HL-60 (cell line): Measurements from ENCODE around the gene MDN1.
"Not testable (repeated sequence)": the region's sequence is repeated elsewhere in the genome, so short reads cannot be mapped to it uniquely, and the experiment has no call there.

Source experiments
- DNase-seq, 2 experiments: peaks; one replicate each; pipeline ENCODE4 v3.0.0-alpha.2; 2010 to 2020; ENCODE audit warnings: low read depth in 1 of 2, low spot score in 1 of 2
- H3K27ac ChIP-seq: fragments of 250-450 bp; sonication (Bioruptor Pico); replicated peaks from 2 replicates; pipeline ENCODE4 v1.5.1; 2020; ENCODE audit warnings: mild to moderate bottlenecking, moderate library complexity
- H3K27me3 ChIP-seq: fragments of 250-450 bp; sonication (Bioruptor Pico); 2 replicates; pipeline ENCODE4 v1.5.1; 2021; ENCODE audit warnings: mild to moderate bottlenecking, moderate library complexity; ENCODE audit not compliant: insufficient read depth, poor library complexity, severe bottlenecking
- H3K4me3 ChIP-seq: replicated peaks from 2 replicates; pipeline ENCODE4 v1.5.1; 2011; ENCODE audit warnings: mild to moderate bottlenecking, control low read depth, low read length; ENCODE audit not compliant: insufficient read depth
- CTCF ChIP-seq: IDR thresholded peaks from one replicate; pipeline ENCODE4 v1.5.1; 2011; ENCODE audit warnings: low read length, control low read depth, inconsistent platforms; ENCODE audit not compliant: insufficient read depth
- GABPA ChIP-seq: IDR thresholded peaks from 2 replicates; pipeline ENCODE4 v1.6.1; 2012; ENCODE audit warnings: low read depth
- POLR2AphosphoS5 ChIP-seq: IDR thresholded peaks from 2 replicates; pipeline ENCODE4 v1.6.1; 2012; ENCODE audit warnings: low read depth
- SPI1 ChIP-seq: IDR thresholded peaks from 2 replicates; pipeline ENCODE4 v1.6.1; 2012; ENCODE audit warnings: low read depth, mild to moderate bottlenecking, borderline replicate concordance
- TF ChIP-seq, protein P1 (sequence below): IDR thresholded peaks from 2 replicates; pipeline ENCODE4 v1.6.1; 2012; ENCODE audit warnings: low read depth; ENCODE audit not compliant: insufficient replicate concordance

The MDN1 gene

DNA sequence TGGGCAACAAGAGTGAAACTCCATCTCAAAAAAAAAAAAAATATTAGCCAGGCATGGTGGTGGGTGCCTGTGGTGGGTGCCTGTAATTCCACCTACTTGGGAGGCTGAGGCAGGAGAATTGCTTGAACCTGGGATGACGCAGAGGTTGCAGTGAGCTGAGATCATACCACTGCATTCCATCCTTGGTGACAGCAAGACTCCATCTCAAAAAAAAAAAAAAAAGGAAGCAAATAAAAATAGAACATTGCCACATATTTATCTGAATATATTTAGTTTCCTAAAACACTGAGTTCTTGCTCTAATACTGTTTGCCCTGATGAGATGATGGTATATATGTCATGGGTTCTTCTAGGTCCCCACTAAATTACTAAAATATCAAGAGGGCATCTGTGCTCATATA lies 38.4 kb upstream of the MDN1 start:
- H3K27me3 ChIP-seq: no peaks in the 10 kb centered on the region
- H3K4me3 ChIP-seq: no peak overlapping the region
- TF ChIP-seq GABPA (no peak), CTCF (no peak), SPI1 (no peak), POLR2AphosphoS5 (no peak)
- TF ChIP-seq, protein P1, sequence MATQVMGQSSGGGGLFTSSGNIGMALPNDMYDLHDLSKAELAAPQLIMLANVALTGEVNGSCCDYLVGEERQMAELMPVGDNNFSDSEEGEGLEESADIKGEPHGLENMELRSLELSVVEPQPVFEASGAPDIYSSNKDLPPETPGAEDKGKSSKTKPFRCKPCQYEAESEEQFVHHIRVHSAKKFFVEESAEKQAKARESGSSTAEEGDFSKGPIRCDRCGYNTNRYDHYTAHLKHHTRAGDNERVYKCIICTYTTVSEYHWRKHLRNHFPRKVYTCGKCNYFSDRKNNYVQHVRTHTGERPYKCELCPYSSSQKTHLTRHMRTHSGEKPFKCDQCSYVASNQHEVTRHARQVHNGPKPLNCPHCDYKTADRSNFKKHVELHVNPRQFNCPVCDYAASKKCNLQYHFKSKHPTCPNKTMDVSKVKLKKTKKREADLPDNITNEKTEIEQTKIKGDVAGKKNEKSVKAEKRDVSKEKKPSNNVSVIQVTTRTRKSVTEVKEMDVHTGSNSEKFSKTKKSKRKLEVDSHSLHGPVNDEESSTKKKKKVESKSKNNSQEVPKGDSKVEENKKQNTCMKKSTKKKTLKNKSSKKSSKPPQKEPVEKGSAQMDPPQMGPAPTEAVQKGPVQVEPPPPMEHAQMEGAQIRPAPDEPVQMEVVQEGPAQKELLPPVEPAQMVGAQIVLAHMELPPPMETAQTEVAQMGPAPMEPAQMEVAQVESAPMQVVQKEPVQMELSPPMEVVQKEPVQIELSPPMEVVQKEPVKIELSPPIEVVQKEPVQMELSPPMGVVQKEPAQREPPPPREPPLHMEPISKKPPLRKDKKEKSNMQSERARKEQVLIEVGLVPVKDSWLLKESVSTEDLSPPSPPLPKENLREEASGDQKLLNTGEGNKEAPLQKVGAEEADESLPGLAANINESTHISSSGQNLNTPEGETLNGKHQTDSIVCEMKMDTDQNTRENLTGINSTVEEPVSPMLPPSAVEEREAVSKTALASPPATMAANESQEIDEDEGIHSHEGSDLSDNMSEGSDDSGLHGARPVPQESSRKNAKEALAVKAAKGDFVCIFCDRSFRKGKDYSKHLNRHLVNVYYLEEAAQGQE: no peak
- DNase-seq: no peak
- no peak overlapping the region for H3K27ac ChIP-seq

DNA sequence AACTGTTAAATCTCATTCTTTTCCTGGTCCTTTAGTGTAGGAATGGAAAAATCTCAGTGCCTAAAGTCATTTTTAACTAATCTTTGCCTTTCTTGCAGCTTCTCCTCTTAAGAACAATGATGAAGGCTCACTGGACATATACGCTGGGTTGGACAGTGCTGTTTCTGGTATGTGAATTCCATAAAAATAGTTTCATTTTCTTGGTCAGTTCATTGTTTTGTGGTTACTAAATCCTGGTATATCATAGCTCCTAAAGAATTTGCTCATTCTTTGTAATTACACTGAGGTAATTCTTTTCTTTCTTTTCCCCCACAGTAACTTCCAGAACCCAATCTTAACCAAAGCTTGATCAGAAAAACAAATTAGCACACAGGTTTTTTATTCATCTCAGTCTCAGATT lies 33.5 kb upstream of the MDN1 start:
- no peaks in the 10 kb centered on the region for H3K27me3 ChIP-seq
- TF ChIP-seq CTCF (no peak), SPI1 (no peak), POLR2AphosphoS5 (no peak), GABPA (no peak)
- TF ChIP-seq, protein P1: no peak
- no peak overlapping the region for H3K4me3 ChIP-seq
- DNase-seq: no peak
- H3K27ac ChIP-seq: no peak overlapping the region

DNA sequence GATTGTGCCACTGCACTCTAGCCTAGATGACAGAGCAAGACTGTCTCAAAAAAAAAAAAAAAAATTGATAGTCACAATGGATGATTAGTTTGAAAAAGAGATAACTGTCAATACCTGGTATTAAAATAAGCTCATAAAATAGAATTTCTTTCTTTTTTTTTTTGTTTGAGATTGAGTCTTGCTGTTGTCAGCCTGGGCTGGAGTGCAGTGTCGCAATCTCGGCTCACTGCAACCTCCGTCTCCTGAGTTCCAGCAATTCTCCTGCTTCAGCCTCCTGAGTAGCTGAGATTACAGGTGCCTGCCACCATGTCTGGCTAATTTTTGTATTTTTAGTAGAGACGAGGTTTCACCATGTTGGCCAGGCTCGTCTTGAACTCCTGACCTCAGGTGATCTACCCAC lies 27.9 kb upstream of the MDN1 start:
- not testable (repeated sequence) for H3K27me3 ChIP-seq, H3K27ac ChIP-seq, H3K4me3 ChIP-seq, DNase-seq

DNA sequence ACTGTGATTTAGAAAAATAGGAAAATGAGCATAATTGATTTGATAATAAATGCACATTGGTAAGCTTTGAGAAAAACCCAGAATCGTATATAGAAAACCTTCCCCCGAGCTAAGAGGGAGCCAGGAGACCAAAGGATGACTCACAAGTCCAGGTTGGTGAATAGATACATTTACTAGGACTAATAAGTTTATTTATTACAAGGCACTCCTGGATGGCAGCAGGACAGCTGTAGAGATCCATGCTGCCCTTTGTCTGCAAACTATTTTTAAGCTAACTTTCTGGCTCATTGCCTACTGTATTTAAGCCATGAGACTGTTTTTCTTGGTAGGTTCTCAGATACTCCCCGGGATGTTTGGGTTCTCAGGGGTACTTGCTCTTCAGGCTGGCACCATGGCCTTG lies 23.5 kb upstream of the MDN1 start:
- Histone ChIP-seq H3K4me3 (no peak overlapping the region), H3K27ac (no peak overlapping the region)
- DNase-seq: no peak

More for the DNA sequence above, 23.5 kb upstream of the MDN1 start:
- TF ChIP-seq, protein P1: no peak
- TF ChIP-seq CTCF (no peak), GABPA (no peak), POLR2AphosphoS5 (no peak), SPI1 (no peak)
- no peaks in the 10 kb centered on the region for H3K27me3 ChIP-seq
